Measurements from ENCODE around the gene BTG3. TPM values are rescaled to one million over a fixed set of nuclear protein-coding genes. Genes with fewer than 3 reads are reported as not detected.
A peak's percentile ranks its signal among the peaks of the same experiment; 100 is the strongest.

The BTG3 gene
- total RNA-seq, 3 donors from 2014 or later = 32.8 to 38.8 (median 33.0) TPM

DNA sequence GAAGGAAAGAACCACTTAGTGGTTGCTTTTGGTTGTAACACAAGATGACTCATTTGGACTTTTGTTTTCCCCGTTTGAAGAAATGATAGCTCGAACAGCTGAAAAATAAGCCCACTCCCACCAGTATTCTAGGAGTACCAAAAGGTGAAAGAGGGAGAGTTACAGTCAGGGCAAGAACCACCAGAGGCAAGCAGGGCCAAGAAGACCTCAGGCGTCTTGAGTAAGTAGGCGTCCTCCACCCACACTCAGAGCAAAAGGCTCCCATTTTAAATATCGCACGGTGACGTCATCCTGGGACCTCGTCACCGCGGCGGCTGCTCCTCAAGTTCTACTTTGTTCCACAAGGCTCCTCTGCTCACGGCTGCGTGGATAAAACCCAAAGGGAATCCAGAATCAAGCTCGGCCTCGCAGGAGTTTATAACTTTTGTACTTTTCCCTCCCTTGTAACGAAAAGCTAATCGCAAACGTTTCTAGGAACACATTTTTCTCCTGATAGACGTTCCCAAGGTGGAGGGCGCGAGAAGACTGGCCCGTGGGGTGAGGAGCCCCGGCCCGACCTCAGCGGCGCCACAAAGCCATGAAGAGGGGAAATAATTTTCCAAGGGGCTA is 1.2 kb downstream of the BTG3 start:
- Mint-ChIP-seq H3K27me3 (ENCODE audit: low read depth) (no peaks in the 10 kb centered on the region), H3K4me1 (ENCODE audit: low read depth) (peaks cover 30% of the 10 kb centered on the region), H3K9me3 (no peaks in the 10 kb centered on the region), H3K36me3 (ENCODE audit: insufficient read depth) (peaks cover 13% of the 10 kb centered on the region), H3K4me3 (peak overlapping the region; percentile 86)
- DNase-seq (peak; percentile 83), ATAC-seq (peak; percentile 47 to 63)

DNA sequence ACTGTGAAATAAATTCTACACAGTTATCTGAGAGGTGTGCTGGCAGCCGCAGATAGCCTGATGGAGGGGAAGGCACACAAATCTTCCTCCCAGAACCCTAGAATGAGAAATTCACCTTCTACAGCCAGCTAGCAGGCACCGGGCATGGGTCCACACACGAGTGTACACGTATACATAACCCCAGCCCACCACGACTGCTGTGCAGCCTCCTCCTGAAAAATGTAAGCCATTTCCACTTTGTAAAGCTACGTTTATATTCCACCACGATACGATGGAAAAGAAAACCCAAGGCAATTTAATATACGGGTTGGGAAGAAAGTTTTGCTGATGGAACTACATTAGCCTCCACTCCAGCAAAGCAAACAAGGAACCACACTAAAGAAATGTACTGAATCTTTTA is 1.8 kb downstream of the BTG3 start:
- peak overlapping the region; percentile 86 for H3K4me3 Mint-ChIP-seq
- H3K9me3 Mint-ChIP-seq = no peaks in the 10 kb centered on the region
- H3K4me1 Mint-ChIP-seq (ENCODE audit: low read depth) = peaks cover 30% of the 10 kb centered on the region
- H3K27me3 Mint-ChIP-seq (ENCODE audit: low read depth) = no peaks in the 10 kb centered on the region
- peaks cover 13% of the 10 kb centered on the region for H3K36me3 Mint-ChIP-seq (ENCODE audit: insufficient read depth)
- DNase-seq (no peak), ATAC-seq (no peak)

DNA sequence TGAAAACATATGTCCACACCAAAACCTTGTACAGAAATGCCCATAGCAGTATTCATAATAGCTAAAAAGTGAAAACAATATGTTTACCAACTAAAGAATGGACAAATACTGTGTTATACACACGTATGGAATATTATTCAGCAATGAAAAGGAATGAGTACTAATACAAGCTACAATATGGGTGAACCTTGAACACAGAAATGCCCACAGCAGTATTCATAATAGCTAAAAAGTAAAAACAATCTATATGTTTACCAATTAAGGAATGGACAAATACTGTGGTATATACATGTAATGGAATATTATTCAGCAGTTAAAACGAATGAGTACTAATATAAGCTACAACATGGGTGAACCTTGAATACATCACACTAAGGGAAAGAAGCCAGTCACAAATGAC is 3.0 kb downstream of the BTG3 start:
- H3K4me3 Mint-ChIP-seq = no peak overlapping the region
- DNase-seq (no peak), ATAC-seq (no peak)
- H3K9me3 Mint-ChIP-seq = no peaks in the 10 kb centered on the region
- no peaks in the 10 kb centered on the region for H3K27me3 Mint-ChIP-seq (ENCODE audit: low read depth)
- peaks cover 19% of the 10 kb centered on the region for H3K36me3 Mint-ChIP-seq (ENCODE audit: insufficient read depth)
- peaks cover 30% of the 10 kb centered on the region for H3K4me1 Mint-ChIP-seq (ENCODE audit: low read depth)

DNA sequence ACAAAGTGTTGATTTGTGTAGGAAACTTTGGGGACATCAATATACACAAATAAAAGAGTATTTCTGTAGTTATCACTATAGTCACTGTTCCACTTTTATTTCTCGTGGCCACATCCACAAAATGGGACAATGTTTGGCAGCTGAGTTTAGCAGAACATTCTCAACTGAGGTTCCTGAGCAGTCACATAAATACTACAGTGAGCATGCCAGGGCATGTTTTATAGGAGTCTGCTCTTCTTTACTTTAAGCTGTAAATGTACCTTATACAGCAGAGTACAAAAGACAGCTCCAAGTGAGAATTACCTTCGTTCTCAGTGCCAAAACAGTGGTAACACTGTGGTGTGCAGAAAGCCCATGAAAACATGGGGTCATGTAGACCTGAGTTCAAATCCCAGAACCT is 5.0 kb downstream of the BTG3 start:
- peaks cover 37% of the 10 kb centered on the region for H3K4me1 Mint-ChIP-seq (ENCODE audit: low read depth)
- H3K27me3 Mint-ChIP-seq (ENCODE audit: low read depth) = no peaks in the 10 kb centered on the region
- DNase-seq = no peak
- H3K4me3 Mint-ChIP-seq = no peak overlapping the region
- no peak for ATAC-seq
- H3K9me3 Mint-ChIP-seq = no peaks in the 10 kb centered on the region
- H3K36me3 Mint-ChIP-seq (ENCODE audit: insufficient read depth) = peaks cover 37% of the 10 kb centered on the region

DNA sequence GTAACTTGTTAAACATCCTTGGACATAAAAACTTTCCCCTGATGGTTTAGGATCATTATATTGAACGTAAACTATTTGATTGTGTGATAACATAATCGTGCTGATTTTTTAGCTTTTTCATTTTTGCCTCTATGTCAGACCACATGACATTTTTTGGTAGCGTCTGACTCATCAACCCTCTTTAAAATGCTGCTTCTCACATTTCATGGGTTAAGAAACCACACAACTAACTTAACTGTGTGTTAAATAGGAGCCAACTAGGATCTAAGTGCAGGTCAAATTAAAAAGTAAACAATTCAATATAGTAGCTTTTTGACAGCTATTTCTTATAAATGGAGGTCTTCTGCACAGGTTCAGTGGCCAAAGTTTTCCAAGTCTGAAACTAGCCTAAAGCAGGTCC is 9.8 kb downstream of the BTG3 start:
- Mint-ChIP-seq H3K4me3 (no peak overlapping the region), H3K27me3 (ENCODE audit: low read depth) (no peaks in the 10 kb centered on the region), H3K36me3 (ENCODE audit: insufficient read depth) (peaks cover 40% of the 10 kb centered on the region), H3K4me1 (ENCODE audit: low read depth) (peaks cover 16% of the 10 kb centered on the region), H3K9me3 (no peaks in the 10 kb centered on the region)
- DNase-seq (no peak), ATAC-seq (no peak)

DNA sequence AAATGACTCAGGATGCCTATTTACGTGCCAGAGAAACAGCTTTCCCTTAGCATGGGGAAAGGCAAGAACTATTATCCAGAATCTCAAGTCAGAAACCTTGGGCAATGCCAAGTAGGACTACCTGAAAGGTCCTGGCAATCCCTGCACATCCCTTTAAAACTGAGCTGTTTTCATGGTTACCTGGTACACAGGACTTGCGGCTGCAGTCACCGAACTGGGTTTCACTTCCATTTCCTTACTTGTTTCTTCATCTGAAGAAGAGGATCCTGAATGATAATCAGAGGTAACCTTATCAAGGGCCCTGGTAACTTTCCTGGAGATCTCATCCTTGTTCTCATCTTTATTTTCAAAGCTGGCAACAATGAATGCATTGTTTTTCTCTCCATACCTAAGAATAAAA is 14.3 kb downstream of the BTG3 start:
- peaks cover 31% of the 10 kb centered on the region for H3K36me3 Mint-ChIP-seq (ENCODE audit: insufficient read depth)

DNA sequence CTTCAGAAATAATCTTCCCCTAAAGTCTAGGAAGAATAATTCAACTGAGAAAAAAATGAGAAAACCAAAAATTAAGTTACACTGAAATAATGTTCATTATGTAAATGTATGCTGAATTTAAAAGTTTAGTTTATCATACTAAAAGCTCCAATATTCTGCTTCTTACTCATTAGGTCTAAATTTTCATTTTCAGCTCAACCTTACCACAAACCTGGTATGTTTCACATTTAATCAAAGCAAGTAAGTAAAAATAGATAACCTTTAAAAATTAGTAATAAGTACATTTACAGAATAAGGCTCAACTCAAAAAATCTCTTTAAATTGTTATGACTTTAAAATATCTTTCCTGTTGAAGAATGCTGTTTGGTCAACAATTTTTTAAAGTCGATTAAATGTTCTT is 15.0 kb downstream of the BTG3 start:
- ATAC-seq (no peak), DNase-seq (no peak)
- Mint-ChIP-seq H3K4me1 (ENCODE audit: low read depth) (no peaks in the 10 kb centered on the region), H3K4me3 (no peak overlapping the region), H3K27me3 (ENCODE audit: low read depth) (no peaks in the 10 kb centered on the region), H3K36me3 (ENCODE audit: insufficient read depth) (peaks cover 28% of the 10 kb centered on the region), H3K9me3 (no peaks in the 10 kb centered on the region)

More for the DNA sequence above, 14.3 kb downstream of the BTG3 start:
- no peak for DNase-seq
- H3K4me3 Mint-ChIP-seq = peak overlapping the region; percentile 32
- no peaks in the 10 kb centered on the region for H3K27me3 Mint-ChIP-seq (ENCODE audit: low read depth)
- no peaks in the 10 kb centered on the region for H3K9me3 Mint-ChIP-seq
- H3K4me1 Mint-ChIP-seq (ENCODE audit: low read depth) = peaks cover 6% of the 10 kb centered on the region
- no peak for ATAC-seq

DNA sequence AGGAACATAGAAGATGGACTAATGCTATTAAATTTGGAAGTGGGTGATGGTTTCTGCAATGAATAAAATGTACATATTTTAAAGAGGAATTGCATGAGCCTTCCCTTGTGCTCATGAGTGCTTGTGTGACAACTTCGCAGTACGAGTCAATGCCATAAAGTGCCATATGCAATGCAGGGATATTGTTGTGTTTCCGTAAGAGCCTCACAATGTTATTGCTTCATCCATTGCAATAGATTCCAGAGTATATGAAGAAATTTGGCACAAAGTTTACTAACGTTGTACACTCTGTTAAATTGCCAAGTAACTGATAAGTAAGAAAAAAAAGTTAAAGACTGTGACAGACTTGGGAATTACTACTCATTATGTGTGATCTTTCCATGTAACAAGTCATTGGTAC is 22.3 kb downstream of the BTG3 start:
- no peak overlapping the region for H3K4me3 Mint-ChIP-seq
- ATAC-seq (no peak), DNase-seq (no peak)
- no peaks in the 10 kb centered on the region for H3K4me1 Mint-ChIP-seq (ENCODE audit: low read depth)
- H3K27me3 Mint-ChIP-seq (ENCODE audit: low read depth) = no peaks in the 10 kb centered on the region
- H3K9me3 Mint-ChIP-seq = no peaks in the 10 kb centered on the region
- H3K36me3 Mint-ChIP-seq (ENCODE audit: insufficient read depth) = peaks cover 21% of the 10 kb centered on the region

DNA sequence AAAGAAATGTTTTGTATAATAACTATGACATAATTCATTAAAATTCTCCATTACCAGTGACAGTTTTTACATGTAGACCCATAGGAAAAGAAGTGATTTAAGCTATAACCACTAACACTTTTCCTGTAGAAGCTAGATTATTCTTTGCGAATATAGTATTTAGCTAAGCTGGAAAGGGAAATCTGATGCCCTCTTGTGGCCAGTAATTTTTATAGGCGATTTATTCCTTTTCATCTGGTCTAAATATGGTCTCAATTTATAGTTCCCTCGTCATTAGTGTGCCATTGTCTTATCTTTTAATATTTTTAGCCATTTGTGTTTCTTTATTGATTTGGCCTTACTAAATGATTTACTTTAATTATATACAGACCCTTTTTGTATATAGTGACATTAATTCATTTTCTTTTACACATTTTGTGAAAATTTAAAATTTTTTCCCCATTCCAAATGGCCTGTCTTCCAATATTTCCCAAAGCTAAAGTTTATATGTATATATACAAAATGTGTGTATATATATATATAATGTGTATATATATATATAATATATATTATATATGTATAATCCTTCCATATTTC is 26.7 kb downstream of the BTG3 start:
- ATAC-seq (no peak), DNase-seq (no peak)
- H3K4me3 Mint-ChIP-seq = no peak overlapping the region
- no peaks in the 10 kb centered on the region for H3K9me3 Mint-ChIP-seq
- no peaks in the 10 kb centered on the region for H3K27me3 Mint-ChIP-seq (ENCODE audit: low read depth)
- no peaks in the 10 kb centered on the region for H3K36me3 Mint-ChIP-seq (ENCODE audit: insufficient read depth)
- H3K4me1 Mint-ChIP-seq (ENCODE audit: low read depth) = no peaks in the 10 kb centered on the region

DNA sequence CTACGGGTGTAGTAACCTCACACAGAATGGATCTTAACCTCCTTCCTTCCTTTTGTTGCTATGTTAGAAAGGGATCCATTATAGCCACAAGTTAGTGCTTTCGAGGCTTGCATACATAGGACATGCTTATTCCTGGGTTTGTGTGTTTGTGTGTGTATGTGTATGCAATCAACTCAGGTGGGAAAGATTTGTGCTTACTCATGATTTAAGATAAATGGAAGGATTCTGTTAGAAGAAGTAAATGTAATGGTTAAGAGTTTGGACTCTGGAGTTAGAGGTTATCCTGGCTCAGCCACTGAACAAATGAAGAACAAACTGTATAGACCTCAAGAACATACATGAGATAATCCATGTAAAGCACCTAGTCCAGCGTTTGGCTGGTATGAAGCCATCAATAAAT is 28.8 kb downstream of the BTG3 start:
- no peaks in the 10 kb centered on the region for H3K9me3 Mint-ChIP-seq
- H3K27me3 Mint-ChIP-seq (ENCODE audit: low read depth) = no peaks in the 10 kb centered on the region
- no peak overlapping the region for H3K4me3 Mint-ChIP-seq
- DNase-seq (no peak), ATAC-seq (no peak)
- H3K4me1 Mint-ChIP-seq (ENCODE audit: low read depth) = no peaks in the 10 kb centered on the region
- H3K36me3 Mint-ChIP-seq (ENCODE audit: insufficient read depth) = no peaks in the 10 kb centered on the region

DNA sequence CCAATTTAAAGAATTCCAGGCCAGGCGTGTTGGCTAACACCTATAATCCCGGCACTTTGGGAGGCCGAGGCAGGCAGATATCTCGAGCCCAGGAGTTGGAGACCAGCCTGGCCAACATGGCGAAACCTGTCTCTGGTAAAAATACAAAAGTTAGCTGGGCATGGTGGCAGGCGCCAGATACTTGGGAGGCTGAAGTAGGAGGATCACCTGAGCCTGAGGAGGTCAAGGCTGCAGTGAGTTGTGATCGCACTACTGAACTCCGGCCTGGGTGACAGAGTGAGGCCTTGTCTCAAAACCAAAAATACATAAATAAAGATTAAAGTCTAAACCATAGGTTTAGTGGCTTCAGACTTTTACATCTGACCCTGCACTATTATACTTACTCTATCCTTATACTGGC is 32.4 kb downstream of the BTG3 start:
- ATAC-seq (no peak), DNase-seq (no peak)
- Mint-ChIP-seq H3K36me3 (ENCODE audit: insufficient read depth) (no peaks in the 10 kb centered on the region), H3K4me3 (no peak overlapping the region), H3K27me3 (ENCODE audit: low read depth) (no peaks in the 10 kb centered on the region), H3K9me3 (no peaks in the 10 kb centered on the region), H3K4me1 (ENCODE audit: low read depth) (no peaks in the 10 kb centered on the region)

DNA sequence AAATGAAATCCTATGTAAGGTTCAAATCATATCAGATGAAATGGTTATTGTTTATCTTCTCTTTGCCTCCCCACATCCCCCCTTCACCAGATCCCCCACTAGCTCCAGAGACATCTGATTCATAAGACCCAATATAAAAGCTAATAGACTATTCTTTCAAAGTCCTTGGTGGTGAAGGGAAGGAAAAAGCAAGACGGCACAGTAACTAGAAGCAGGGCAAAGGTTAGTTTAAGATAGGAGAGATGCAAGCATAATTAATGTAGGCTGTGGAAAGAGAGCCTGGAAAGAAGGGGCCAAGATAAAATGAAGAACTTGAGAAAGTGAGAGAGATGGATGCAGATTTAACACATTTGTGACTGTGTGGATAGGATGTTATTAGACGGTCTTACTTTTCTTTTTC is 33.8 kb downstream of the BTG3 start:
- Mint-ChIP-seq H3K9me3 (no peaks in the 10 kb centered on the region), H3K36me3 (ENCODE audit: insufficient read depth) (no peaks in the 10 kb centered on the region), H3K27me3 (ENCODE audit: low read depth) (no peaks in the 10 kb centered on the region), H3K4me3 (no peak overlapping the region), H3K4me1 (ENCODE audit: low read depth) (no peaks in the 10 kb centered on the region)
- DNase-seq = no peak
- no peak for ATAC-seq

DNA sequence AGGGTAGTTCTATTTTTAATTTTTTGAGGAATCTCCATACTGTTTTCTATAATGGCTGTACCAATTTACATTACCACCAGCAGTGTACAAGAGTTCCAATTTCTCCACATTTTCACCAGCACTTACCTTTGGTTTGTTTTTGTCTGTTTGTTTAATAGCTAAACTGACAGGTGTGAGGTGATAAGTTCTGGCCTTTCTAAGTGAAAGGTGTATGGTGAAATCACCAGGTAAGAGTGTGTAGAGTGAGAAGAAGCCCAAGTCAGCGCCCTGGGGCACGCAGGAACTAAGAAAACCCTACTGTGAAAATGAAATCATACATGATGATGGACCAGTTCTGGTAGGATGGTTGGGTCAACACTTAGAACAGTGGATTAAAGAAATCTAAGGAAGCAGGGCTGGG is 34.5 kb downstream of the BTG3 start:
- Mint-ChIP-seq H3K27me3 (ENCODE audit: low read depth) (no peaks in the 10 kb centered on the region), H3K36me3 (ENCODE audit: insufficient read depth) (no peaks in the 10 kb centered on the region), H3K4me3 (no peak overlapping the region), H3K9me3 (no peaks in the 10 kb centered on the region), H3K4me1 (ENCODE audit: low read depth) (no peaks in the 10 kb centered on the region)
- no peak for ATAC-seq
- no peak for DNase-seq

DNA sequence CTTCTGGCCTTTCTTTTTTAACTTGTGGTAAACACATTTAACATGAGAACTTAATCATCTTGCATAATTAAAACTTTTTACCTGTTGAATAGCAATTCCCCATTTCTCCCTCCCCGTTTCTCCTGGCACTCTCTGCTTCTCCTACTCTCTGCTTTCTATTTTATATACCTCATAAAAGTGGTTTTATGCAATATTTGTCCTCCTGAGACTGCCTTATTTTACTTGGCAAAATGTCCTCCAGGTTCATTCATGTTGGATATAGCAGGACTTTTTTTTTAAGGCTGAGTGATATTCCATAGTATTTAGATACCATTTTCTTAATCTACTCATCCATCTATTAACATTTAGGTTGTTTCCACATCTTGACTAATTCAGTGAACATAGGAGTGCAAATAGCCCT is 35.0 kb downstream of the BTG3 start:
- no peaks in the 10 kb centered on the region for H3K36me3 Mint-ChIP-seq (ENCODE audit: insufficient read depth)
- H3K4me1 Mint-ChIP-seq (ENCODE audit: low read depth) = no peaks in the 10 kb centered on the region
- DNase-seq = no peak
- no peak for ATAC-seq
- H3K9me3 Mint-ChIP-seq = no peaks in the 10 kb centered on the region
- H3K27me3 Mint-ChIP-seq (ENCODE audit: low read depth) = no peaks in the 10 kb centered on the region
- no peak overlapping the region for H3K4me3 Mint-ChIP-seq

DNA sequence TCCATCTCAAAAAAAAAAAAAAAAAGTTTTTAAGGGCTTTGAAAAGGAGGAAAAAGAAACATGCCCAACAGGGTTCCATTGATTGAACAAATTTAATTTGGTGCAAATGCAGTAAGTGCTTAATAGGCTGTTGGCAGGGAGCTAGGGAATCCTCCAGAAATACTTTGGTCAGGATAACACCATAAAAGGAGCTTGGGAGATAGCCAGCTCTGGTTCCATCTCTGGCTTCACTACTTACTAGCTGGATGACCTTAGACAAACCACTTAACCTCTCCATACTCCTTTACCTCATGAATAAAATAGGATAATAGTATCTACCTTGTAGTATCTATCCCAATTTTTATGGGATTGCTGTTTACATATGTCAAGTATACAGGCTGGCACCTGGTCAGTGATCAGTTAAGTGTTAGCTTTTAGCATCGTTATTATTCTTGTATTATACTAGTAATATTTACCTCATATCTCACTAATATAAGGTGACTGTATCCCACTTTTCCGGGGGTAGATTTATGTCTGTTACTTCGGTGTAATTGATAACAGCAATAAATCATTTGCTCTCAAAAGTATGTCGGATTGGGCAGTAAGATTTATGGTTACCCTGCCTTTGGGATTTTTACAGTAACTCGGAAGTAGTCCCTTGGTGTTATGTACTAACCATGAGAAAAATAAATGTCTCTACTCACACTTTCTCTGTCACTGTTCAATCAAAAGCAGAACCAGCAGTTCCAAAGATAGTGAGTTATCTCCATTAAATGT is 36.4 kb downstream of the BTG3 start:
- H3K4me3 Mint-ChIP-seq = no peak overlapping the region
- no peaks in the 10 kb centered on the region for H3K4me1 Mint-ChIP-seq (ENCODE audit: low read depth)
- DNase-seq = no peak
- no peak for ATAC-seq
- no peaks in the 10 kb centered on the region for H3K27me3 Mint-ChIP-seq (ENCODE audit: low read depth)
- H3K9me3 Mint-ChIP-seq = no peaks in the 10 kb centered on the region
- H3K36me3 Mint-ChIP-seq (ENCODE audit: insufficient read depth) = no peaks in the 10 kb centered on the region

Measured in activated T-cell treated with anti-CD3 and anti-CD28 coated beads, Interleukin-2, amount 50 U/mL, for 4 hours (primary cell).